Measurements from ENCODE around the gene EPYC.

EPYC gene

DNA sequence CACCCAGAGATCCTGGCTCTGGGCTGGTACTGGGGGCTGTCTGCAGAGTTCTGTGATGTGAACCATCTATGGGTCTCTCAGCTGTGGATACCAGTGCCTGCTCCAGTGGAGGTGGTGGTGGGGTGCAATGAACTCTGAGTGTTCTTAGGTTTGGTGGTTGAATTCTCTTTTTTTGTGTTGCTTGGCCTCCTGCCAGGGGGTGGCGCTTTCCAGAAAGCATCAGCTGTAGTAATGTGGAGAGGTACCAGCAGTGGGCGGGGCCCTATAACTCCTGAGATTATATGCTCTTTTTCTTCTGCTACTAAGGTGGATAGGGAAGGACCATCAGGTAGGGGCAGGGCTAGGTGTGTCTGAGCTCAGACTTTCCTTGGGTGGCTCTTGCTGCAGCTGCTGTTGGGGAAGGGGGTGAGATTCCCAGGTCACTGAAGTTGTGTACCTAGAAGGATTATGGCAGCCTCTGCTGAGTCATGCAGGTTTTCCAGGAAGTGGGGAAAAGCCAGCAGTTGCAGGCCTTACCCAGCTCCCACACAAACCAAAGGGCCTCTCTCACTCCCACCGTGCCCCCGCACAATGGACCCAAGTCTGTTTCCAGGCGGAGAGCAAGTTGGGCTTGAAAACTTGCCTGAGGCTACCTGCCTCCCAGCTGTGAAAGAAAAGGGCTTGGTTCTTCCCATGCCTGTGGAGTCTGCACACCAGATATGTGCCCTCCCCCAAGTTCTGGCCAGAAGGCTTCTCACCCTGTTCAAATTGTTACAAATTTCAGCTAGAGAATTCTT is 68.4 kb downstream of the EPYC start:
- H3K4me3 ChIP-seq (ENCODE audit: low read depth, low read length): no peak overlapping the region
- TF ChIP-seq, protein P1, sequence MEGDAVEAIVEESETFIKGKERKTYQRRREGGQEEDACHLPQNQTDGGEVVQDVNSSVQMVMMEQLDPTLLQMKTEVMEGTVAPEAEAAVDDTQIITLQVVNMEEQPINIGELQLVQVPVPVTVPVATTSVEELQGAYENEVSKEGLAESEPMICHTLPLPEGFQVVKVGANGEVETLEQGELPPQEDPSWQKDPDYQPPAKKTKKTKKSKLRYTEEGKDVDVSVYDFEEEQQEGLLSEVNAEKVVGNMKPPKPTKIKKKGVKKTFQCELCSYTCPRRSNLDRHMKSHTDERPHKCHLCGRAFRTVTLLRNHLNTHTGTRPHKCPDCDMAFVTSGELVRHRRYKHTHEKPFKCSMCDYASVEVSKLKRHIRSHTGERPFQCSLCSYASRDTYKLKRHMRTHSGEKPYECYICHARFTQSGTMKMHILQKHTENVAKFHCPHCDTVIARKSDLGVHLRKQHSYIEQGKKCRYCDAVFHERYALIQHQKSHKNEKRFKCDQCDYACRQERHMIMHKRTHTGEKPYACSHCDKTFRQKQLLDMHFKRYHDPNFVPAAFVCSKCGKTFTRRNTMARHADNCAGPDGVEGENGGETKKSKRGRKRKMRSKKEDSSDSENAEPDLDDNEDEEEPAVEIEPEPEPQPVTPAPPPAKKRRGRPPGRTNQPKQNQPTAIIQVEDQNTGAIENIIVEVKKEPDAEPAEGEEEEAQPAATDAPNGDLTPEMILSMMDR (IDR thresholded peaks at IDR 0.05; ENCODE audit: borderline replicate concordance, insufficient read depth, low read depth, low read length): no peak

- no peak overlapping the region for H3K4me3 ChIP-seq (ENCODE audit: low read depth, low read length)
- TF ChIP-seq, protein P1 (IDR thresholded peaks at IDR 0.05; ENCODE audit: borderline replicate concordance, insufficient read depth, low read depth, low read length): no peak
These were observed 79.2 kb downstream of the EPYC start for GRCh38 chr12:90925562-90925961.

DNA sequence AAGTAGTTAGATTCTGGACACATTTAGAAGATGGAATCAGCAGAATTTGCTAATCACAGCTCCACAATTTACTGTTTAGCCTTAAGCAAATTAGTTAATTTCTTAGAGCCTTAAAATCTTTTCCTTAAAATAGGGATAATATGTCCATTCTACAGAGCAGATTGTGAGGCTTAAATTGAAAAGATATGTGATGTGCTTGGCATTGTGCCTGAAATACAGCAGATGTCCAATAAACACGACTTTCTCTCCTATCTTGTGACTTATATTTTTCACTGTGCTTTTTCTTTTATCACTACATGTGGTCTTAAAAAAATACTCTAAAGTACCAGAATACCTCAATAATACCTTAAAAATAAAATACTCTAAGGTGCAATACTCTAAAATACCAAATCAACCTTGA is 80.4 kb downstream of the EPYC start:
- TF ChIP-seq, protein P1 (IDR thresholded peaks at IDR 0.05; ENCODE audit: borderline replicate concordance, insufficient read depth, low read depth, low read length): no peak
- H3K4me3 ChIP-seq (ENCODE audit: low read depth, low read length): no peak overlapping the region

- no peak overlapping the region for H3K4me3 ChIP-seq (ENCODE audit: low read depth, low read length)
- TF ChIP-seq, protein P1 (IDR thresholded peaks at IDR 0.05; ENCODE audit: borderline replicate concordance, insufficient read depth, low read depth, low read length): no peak
These were observed 82.6 kb downstream of the EPYC start for GRCh38 chr12:90922145-90922627.

DNA sequence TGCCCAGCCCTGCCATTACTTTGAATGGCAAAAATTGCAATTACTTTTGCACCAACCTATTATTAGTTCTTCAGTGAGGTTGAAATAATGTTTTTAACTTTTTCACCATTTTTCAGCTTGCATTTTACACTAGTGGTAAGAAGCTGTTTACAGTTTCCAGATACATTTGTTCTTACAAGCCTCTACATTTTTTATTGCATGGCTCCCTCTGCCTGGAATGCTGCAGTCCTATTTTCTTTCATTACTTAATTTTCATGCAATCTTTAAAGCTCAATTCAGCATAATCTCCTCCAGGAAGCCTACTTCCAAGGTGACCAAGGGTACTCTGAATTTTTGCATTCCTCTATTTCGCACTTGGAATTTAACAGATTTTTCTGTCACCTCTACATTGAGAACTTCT is 83.2 kb downstream of the EPYC start:
- no peak overlapping the region for H3K4me3 ChIP-seq (ENCODE audit: low read depth, low read length)
- TF ChIP-seq, protein P1 (IDR thresholded peaks at IDR 0.05; ENCODE audit: borderline replicate concordance, insufficient read depth, low read depth, low read length): no peak

GRCh38 chr12:90920222-90920621 is 84.5 kb downstream of the EPYC start:
- H3K4me3 ChIP-seq (ENCODE audit: low read depth, low read length): no peak overlapping the region
- TF ChIP-seq, protein P1 (IDR thresholded peaks at IDR 0.05; ENCODE audit: borderline replicate concordance, insufficient read depth, low read depth, low read length): no peak

- TF ChIP-seq, protein P1 (IDR thresholded peaks at IDR 0.05; ENCODE audit: borderline replicate concordance, insufficient read depth, low read depth, low read length): no peak
- no peak overlapping the region for H3K4me3 ChIP-seq (ENCODE audit: low read depth, low read length)
These were observed 87.3 kb downstream of the EPYC start for GRCh38 chr12:90917431-90917830.

Measured in GM12875 (cell line).